Parathyroid adenoma (tissue), 2 donors: ENCODE data around the gene APEH.
"Not testable (repeated sequence)": the region's sequence is repeated elsewhere in the genome, so short reads cannot be mapped to it uniquely, and the experiment has no call there.

Source experiments
- H2AFZ ChIP-seq: fragments of 300-600 bp; sonication (generic); one replicate; pipeline ENCODE4 v1.7.0; 2017; ENCODE audit warnings: antibody characterized with exemption, mild to moderate bottlenecking
- H3K27ac ChIP-seq: fragments of 300-600 bp; sonication (generic); one replicate; pipeline ENCODE4 v1.7.0; 2017
- H3K27me3 ChIP-seq: fragments of 300-600 bp; sonication (generic); one replicate; pipeline ENCODE4 v1.7.0; 2017; ENCODE audit warnings: low read length; ENCODE audit not compliant: control insufficient read depth, insufficient read depth
- H3K36me3 ChIP-seq: fragments of 300-600 bp; sonication (generic); one replicate; pipeline ENCODE4 v1.7.0; 2017; ENCODE audit warnings: low read length; ENCODE audit not compliant: control insufficient read depth, insufficient read depth
- H3K4me1 ChIP-seq: fragments of 300-600 bp; sonication (generic); one replicate; pipeline ENCODE4 v1.7.0; 2017; ENCODE audit warnings: control low read depth
- H3K4me2 ChIP-seq: fragments of 300-600 bp; sonication (generic); one replicate; pipeline ENCODE4 v1.7.0; 2017; ENCODE audit warnings: low read length
- H3K4me3 ChIP-seq: fragments of 300-600 bp; sonication (generic); one replicate; pipeline ENCODE4 v1.7.0; 2017; ENCODE audit warnings: low read depth, low read length
- H3K79me2 ChIP-seq: fragments of 300-600 bp; sonication (generic); one replicate; pipeline ENCODE4 v1.7.0; 2017; ENCODE audit warnings: control low read depth
- H3K9ac ChIP-seq: fragments of 300-600 bp; sonication (generic); one replicate; pipeline ENCODE4 v1.7.0; 2017; ENCODE audit warnings: mild to moderate bottlenecking
- H3K9me3 ChIP-seq: fragments of 300-600 bp; sonication (generic); one replicate; pipeline ENCODE4 v1.7.0; 2017; ENCODE audit warnings: low read length; ENCODE audit not compliant: control insufficient read depth
- CTCF ChIP-seq: fragments of 300-600 bp; sonication (generic); IDR thresholded peaks from one replicate; pipeline ENCODE4 v1.7.0; 2017; ENCODE audit warnings: antibody characterized with exemption, mild to moderate bottlenecking
- donor health status: primary hyperparathyroidism.

Gene APEH

GRCh38 chr3:49695350-49696015 is 21.3 kb downstream of the APEH start:
- not testable (repeated sequence) for H3K9me3 ChIP-seq, H2AFZ ChIP-seq, H3K9ac ChIP-seq, H3K27ac ChIP-seq, H3K79me2 ChIP-seq, H3K36me3 ChIP-seq, H3K27me3 ChIP-seq, H3K4me1 ChIP-seq, H3K4me2 ChIP-seq, H3K4me3 ChIP-seq

- Histone ChIP-seq H3K27ac (no peak overlapping the region), H3K27me3 (no peaks in the 10 kb centered on the region), H3K79me2 (peaks cover 4% of the 10 kb centered on the region), H3K4me3 (no peak overlapping the region), H3K9ac (no peak overlapping the region), H3K9me3 (no peaks in the 10 kb centered on the region), H2AFZ (no peak overlapping the region), H3K4me1 (peaks cover 3% of the 10 kb centered on the region), H3K36me3 (no peaks in the 10 kb centered on the region), H3K4me2 (no peak overlapping the region)
- TF ChIP-seq CTCF, result no peak
These were observed 25.3 kb downstream of the APEH start for GRCh38 chr3:49699281-49699979.

- TF ChIP-seq CTCF, result no peak
- Histone ChIP-seq H3K4me3 (no peak overlapping the region), H3K36me3 (no peaks in the 10 kb centered on the region), H3K4me2 (no peak overlapping the region), H3K4me1 (peaks cover 3% of the 10 kb centered on the region), H3K79me2 (peaks cover 4% of the 10 kb centered on the region), H3K9ac (no peak overlapping the region), H3K27me3 (no peaks in the 10 kb centered on the region), H2AFZ (no peak overlapping the region), H3K27ac (no peak overlapping the region), H3K9me3 (no peaks in the 10 kb centered on the region)
These were observed 25.9 kb downstream of the APEH start for GRCh38 chr3:49700014-49700413.

- H3K36me3 ChIP-seq, result no peaks in the 10 kb centered on the region
These were observed 26.4 kb downstream of the APEH start for GRCh38 chr3:49700453-49701128.

More at GRCh38 chr3:49700453-49701128, 26.4 kb downstream of the APEH start:
- Histone ChIP-seq H3K4me1 (peaks cover 3% of the 10 kb centered on the region), H3K27ac (no peak overlapping the region), H3K4me3 (no peak overlapping the region), H3K9ac (no peak overlapping the region), H3K4me2 (no peak overlapping the region), H3K9me3 (no peaks in the 10 kb centered on the region), H3K79me2 (peaks cover 4% of the 10 kb centered on the region), H2AFZ (no peak overlapping the region), H3K27me3 (no peaks in the 10 kb centered on the region)
- no peak for TF ChIP-seq CTCF
